Camera-type eye (tissue), 1 donor: ENCODE data around the gene PPP4R1. TPM values are rescaled to one million over a fixed set of nuclear protein-coding genes. Genes with fewer than 3 reads are reported as not detected.

Experiments
- total RNA-seq: library from RNA; depleted of rRNA; stranded (reverse); fragments of >200 nt; gene quantifications from one replicate; pipeline ENCODE4 v1.2.3, GENCODE V29; 2014

PPP4R1 gene, protein sequence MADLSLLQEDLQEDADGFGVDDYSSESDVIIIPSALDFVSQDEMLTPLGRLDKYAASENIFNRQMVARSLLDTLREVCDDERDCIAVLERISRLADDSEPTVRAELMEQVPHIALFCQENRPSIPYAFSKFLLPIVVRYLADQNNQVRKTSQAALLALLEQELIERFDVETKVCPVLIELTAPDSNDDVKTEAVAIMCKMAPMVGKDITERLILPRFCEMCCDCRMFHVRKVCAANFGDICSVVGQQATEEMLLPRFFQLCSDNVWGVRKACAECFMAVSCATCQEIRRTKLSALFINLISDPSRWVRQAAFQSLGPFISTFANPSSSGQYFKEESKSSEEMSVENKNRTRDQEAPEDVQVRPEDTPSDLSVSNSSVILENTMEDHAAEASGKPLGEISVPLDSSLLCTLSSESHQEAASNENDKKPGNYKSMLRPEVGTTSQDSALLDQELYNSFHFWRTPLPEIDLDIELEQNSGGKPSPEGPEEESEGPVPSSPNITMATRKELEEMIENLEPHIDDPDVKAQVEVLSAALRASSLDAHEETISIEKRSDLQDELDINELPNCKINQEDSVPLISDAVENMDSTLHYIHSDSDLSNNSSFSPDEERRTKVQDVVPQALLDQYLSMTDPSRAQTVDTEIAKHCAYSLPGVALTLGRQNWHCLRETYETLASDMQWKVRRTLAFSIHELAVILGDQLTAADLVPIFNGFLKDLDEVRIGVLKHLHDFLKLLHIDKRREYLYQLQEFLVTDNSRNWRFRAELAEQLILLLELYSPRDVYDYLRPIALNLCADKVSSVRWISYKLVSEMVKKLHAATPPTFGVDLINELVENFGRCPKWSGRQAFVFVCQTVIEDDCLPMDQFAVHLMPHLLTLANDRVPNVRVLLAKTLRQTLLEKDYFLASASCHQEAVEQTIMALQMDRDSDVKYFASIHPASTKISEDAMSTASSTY
- 177 TPM for total RNA-seq

DNA sequence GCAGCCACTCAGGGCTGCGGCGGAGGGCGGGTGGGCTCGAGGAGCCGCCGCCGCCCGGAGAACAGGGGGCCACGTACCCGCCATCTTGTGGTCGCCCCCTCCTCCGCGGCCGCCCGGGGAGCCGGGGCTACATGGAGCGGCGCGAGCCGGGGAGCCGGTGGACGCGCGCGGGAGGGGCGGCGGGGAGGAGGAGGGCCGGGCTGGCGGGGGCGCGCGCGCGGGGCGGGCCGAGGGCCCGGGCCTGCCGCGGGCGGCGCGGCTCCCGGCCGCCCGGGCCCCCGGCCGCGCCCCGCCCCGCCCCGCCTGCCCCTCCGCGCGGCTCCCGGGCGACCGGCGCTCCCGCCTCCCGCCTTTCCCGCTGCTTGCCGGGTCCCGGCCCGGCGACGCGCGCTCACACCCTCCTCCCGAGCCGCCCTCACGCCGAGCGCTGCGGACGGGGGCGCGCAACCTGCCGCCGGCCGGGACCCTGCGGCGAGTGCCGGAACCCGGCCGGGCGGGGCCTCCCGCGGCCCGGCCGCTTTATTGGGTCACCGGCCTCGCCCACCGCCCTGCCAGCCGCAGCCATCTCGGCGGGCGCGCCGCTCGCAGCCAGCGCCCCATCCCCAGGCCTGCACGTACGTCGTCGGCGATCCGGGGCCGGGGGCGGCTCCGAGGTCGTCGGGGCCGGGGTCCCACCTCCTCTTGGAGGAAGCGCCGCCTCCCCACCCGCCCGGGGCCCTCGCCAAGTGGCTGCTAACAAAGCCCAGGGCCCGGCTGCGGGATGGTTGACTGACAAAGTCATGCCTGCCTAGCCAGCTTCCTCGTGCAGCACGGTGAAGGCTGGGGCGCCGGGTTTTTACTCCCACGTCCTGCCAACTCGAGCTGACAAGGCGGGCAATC lies at the start of gene PPP4R1:
TSS of gene PPP4R1 (minus strand) at position 159 of the 879 bp plus-strand sequence. CDS start at position 84, 75 bp downstream.

Other genes with a start within 250 kb of the PPP4R1 start
- 64.7 TPM for gene RALBP1, start 139.0 kb downstream of the PPP4R1 start, total RNA-seq
- 29.4 TPM for gene RAB31, start 93.7 kb upstream of the PPP4R1 start, total RNA-seq